ENCODE data around the gene CNTFR. TPM values are rescaled to one million over a fixed set of nuclear protein-coding genes. Genes with fewer than 3 reads are reported as not detected.
A peak's percentile ranks its signal among the peaks of the same experiment; 100 is the strongest.

Gene CNTFR
- total and polyA plus RNA-seq, 2 of the 8 experiments (the other 6 are each of a cell fraction or from before 2014, with no cell fraction given): 1.2 to 4.2 TPM

DNA sequence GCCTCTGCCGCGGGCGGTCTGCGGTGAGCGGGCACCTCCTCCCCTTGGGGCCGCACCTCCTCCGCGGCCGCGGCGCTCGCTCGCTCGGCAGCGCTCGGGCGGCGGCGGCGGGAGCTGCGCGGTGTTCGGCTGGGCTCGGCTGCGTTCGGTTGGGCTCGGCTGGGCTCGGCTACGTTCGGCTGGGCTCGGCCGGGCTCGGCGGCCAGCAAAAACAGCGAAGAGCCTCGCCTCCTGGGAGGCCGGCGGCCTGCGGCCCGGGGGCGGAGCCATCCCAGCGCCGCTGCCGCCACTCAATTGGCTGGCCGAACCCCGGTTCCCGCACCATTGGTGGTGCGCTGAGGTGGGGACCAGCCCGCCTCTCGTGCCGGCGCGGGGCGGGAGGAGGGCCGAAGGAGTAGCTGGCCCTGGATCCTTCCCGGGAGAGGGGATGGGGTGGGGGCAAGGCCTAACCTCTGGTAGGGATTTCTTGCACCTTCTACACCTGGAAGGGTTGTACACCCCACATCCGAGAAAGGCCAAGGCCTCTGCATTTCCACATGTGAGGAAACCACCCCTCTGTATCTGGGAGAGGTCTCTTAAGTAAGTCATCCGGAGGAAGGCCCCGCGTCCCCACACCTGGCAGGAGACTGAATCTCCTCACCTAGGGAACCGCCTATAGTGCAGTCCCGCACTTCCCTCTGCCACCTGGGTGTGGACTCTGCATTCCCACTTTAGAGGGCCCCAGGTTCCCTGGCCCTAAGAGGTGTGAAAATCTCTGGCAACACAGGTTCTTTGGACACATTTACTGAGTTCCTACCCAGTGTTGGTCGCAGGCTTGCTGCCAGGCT is 66.3 kb downstream of the CNTFR start, which contains the start of gene ENHO (continued):
- TF ChIP-seq, protein P1, sequence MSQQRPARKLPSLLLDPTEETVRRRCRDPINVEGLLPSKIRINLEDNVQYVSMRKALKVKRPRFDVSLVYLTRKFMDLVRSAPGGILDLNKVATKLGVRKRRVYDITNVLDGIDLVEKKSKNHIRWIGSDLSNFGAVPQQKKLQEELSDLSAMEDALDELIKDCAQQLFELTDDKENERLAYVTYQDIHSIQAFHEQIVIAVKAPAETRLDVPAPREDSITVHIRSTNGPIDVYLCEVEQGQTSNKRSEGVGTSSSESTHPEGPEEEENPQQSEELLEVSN (IDR thresholded peaks at IDR 0.05): peak; percentile 93
- no peak for TF ChIP-seq NANOG (IDR thresholded peaks at IDR 0.05; ENCODE audit: insufficient read depth, low read depth, low read length, poor library complexity, severe bottlenecking)
- 0 out of 2 replicates have a peak, but pooled peaks have one; percentile 42 for TF ChIP-seq SP4 (IDR thresholded peaks at IDR 0.05; ENCODE audit: low read length)
- TF ChIP-seq TAF1 (IDR thresholded peaks at IDR 0.05; ENCODE audit: low read depth, low read length): 0 out of 2 replicates have a peak, but pooled peaks have one; percentile 29
- peak; percentile 86 for TF ChIP-seq MAX (IDR thresholded peaks at IDR 0.05)
- no peak for TF ChIP-seq HDAC6 (IDR thresholded peaks at IDR 0.05; ENCODE audit: low read depth, low read length)
- no peak for TF ChIP-seq EP300 (IDR thresholded peaks at IDR 0.05; ENCODE audit: borderline replicate concordance in 1 of 2, low read depth in 2 of 2, low read length in 2 of 2)

Measured in H1 (cell line).